HCT116 (cell line): ENCODE data around the gene UNC45A. TPM values are rescaled to one million over a fixed set of nuclear protein-coding genes. Genes with fewer than 3 reads are reported as not detected.

ENCODE experiments used
- ATAC-seq: fragments of 200-7000 bp; cut with Tn5 transposase; 2 replicates; pipeline ENCODE4 v1.9.1; 2020; ENCODE audit warnings: mild to moderate bottlenecking, moderate library complexity
- BruUV-seq: library from RNA; stranded (reverse); fragments of 400-500 nt; replicated peaks from 2 replicates; lab custom pipeline; 2021; lab: Mats Ljungman, UMichigan
- CTCF ChIA-PET: fragments of 300-600 bp; sonication (Branson Sonifier 250); formaldehyde crosslinking; loops from one replicate; lab custom pipeline; 2021; ENCODE audit warnings: antibody characterized with exemption; lab: Charles Lee
- POLR2A ChIA-PET: fragments of 300-600, 350-600 bp; sonication (Branson Sonifier 250); formaldehyde crosslinking; loops from one replicate; lab custom pipeline; 2021; ENCODE audit warnings: antibody characterized with exemption; lab: Charles Lee
- RAD21 ChIA-PET, 2 experiments: fragments of 300-600 bp; sonication (Branson Sonifier 250); formaldehyde crosslinking; loops; one replicate each; lab custom pipeline; 2023; ENCODE audit warnings: low total read pairs in 2 of 2; ENCODE audit not compliant: uncharacterized antibody in 2 of 2, unreplicated experiment in 2 of 2, low non-redundant PET in 1 of 2; lab: Charles Lee
- DNase-seq: peaks from one replicate; pipeline ENCODE4 v3.0.0-alpha.2; 2010; ENCODE audit warnings: low read depth, low spot score
- H2AFZ ChIP-seq: fragments of 200-600 bp; shearing (Covaris generic), sonication (generic); 2 replicates; pipeline ENCODE4 v1.6.1; 2017; ENCODE audit warnings: low read depth, mixed run types, mixed read lengths, antibody characterized with exemption, low read length; ENCODE audit not compliant: poor library complexity, severe bottlenecking
- H3K27ac ChIP-seq: 2 replicates; pipeline ENCODE4 v1.5.1; 2012; ENCODE audit warnings: low read depth, low read length
- H3K27me3 ChIP-seq: fragments of 200-600 bp; sonication (generic); 2 replicates; pipeline ENCODE4 v1.6.1; 2016; ENCODE audit warnings: mixed run types, low read length, mixed read lengths; ENCODE audit not compliant: insufficient read depth
- H3K36me3 ChIP-seq, 2 experiments: fragments of 200-500 bp in 1 of 2; fragments of 200-600 bp in 1 of 2; sonication (Bioruptor generic) in 1 of 2; sonication (generic) in 1 of 2; 2 replicates each; pipeline versions ENCODE4 v1.5.1 to v1.6.1; 2014 to 2016; ENCODE audit warnings: low read length in 2 of 2, inconsistent platforms in 1 of 2, mixed read lengths in 1 of 2, mixed run types in 1 of 2; ENCODE audit not compliant: insufficient read depth in 2 of 2, control insufficient read depth in 1 of 2
- H3K4me1 ChIP-seq, 2 experiments: fragments of 200-600 bp in 1 of 2; sonication (generic) in 1 of 2; 2 replicates each; pipeline versions ENCODE4 v1.5.1 to v1.6.1; 2012 to 2017; ENCODE audit warnings: low read length in 2 of 2, inconsistent platforms in 1 of 2, mild to moderate bottlenecking in 1 of 2, mixed read lengths in 1 of 2, mixed run types in 1 of 2, moderate library complexity in 1 of 2; ENCODE audit not compliant: insufficient read depth in 2 of 2, control insufficient read depth in 1 of 2
- H3K4me2 ChIP-seq: fragments of 200-600 bp; sonication (generic); 2 replicates; pipeline ENCODE4 v1.6.1; 2017; ENCODE audit warnings: mixed run types, low read length, mixed read lengths
- H3K4me3 ChIP-seq, 2 experiments: fragments of 200-600 bp in 1 of 2; sonication (generic) in 1 of 2; replicated peaks in 1 of 2; 2 replicates each; pipeline ENCODE4 v1.5.1; 2011 to 2016; ENCODE audit warnings: low read length in 2 of 2, control low read depth in 1 of 2, low read depth in 1 of 2, mild to moderate bottlenecking in 1 of 2, mixed read lengths in 1 of 2, mixed run types in 1 of 2
- H3K79me2 ChIP-seq: fragments of 200-600 bp; sonication (generic); 2 replicates; pipeline ENCODE4 v1.6.1; 2017; ENCODE audit warnings: mild to moderate bottlenecking, mixed run types, low read length, moderate library complexity, mixed read lengths; ENCODE audit not compliant: insufficient read depth
- H3K9ac ChIP-seq: fragments of 200-600 bp; sonication (generic); 2 replicates; pipeline ENCODE4 v1.6.1; 2016; ENCODE audit warnings: low read length, mixed read lengths
- H3K9me2 ChIP-seq: fragments of 200-600 bp; sonication (generic), shearing (Covaris generic); 2 replicates; pipeline ENCODE4 v1.6.1; 2017; ENCODE audit warnings: mixed run types, mild to moderate bottlenecking, moderate library complexity; ENCODE audit not compliant: insufficient read depth
- H3K9me3 ChIP-seq, 2 experiments: fragments of 200-500 bp in 1 of 2; fragments of 200-600 bp in 1 of 2; sonication (Bioruptor generic) in 1 of 2; sonication (generic) in 1 of 2; 2 replicates each; pipeline ENCODE4 v1.6.1; 2014 to 2017; ENCODE audit warnings: low read length in 2 of 2, mixed read lengths in 2 of 2, inconsistent platforms in 1 of 2, low read depth in 1 of 2, mild to moderate bottlenecking in 1 of 2, mixed run types in 1 of 2, moderate library complexity in 1 of 2; ENCODE audit not compliant: control insufficient read depth in 1 of 2, insufficient read depth in 1 of 2
- H4K20me1 ChIP-seq: fragments of 200-600 bp; sonication (generic), shearing (Covaris generic); 2 replicates; pipeline ENCODE4 v1.6.1; 2017; ENCODE audit warnings: mixed run types, mild to moderate bottlenecking, moderate library complexity; ENCODE audit not compliant: insufficient read depth
- CBX3 ChIP-seq: IDR thresholded peaks from 2 replicates; pipeline ENCODE4 v1.6.1; 2012; ENCODE audit warnings: low read depth
- CEBPB ChIP-seq: IDR thresholded peaks from 2 replicates; pipeline ENCODE4 v1.6.1; 2012; ENCODE audit warnings: low read depth
- CTCF ChIP-seq, 3 experiments: fragments of 200-600 bp in 1 of 3; sonication (generic) in 1 of 3; IDR thresholded peaks in 2 of 3; conservative IDR thresholded peaks in 1 of 3; 2 replicates each; pipeline ENCODE4 v1.5.1; 2012 to 2017; ENCODE audit warnings: low read depth in 2 of 3, low read length in 2 of 3, antibody characterized with exemption in 1 of 3, borderline replicate concordance in 1 of 3, control low read depth in 1 of 3, mild to moderate bottlenecking in 1 of 3, mixed read lengths in 1 of 3, mixed run types in 1 of 3, moderate library complexity in 1 of 3; ENCODE audit not compliant: insufficient read depth in 1 of 3
- EGR1 ChIP-seq: IDR thresholded peaks from 2 replicates; pipeline ENCODE4 v1.6.1; 2012; ENCODE audit warnings: low read depth
- ELF1 ChIP-seq: IDR thresholded peaks from 2 replicates; pipeline ENCODE4 v1.6.1; 2012; ENCODE audit warnings: low read depth, borderline replicate concordance
- EZH2 ChIP-seq: fragments of 200-600 bp; sonication (generic); IDR thresholded peaks from 2 replicates; pipeline ENCODE4 v1.6.1; 2017; ENCODE audit warnings: antibody characterized with exemption, mixed run types
- FOSL1 ChIP-seq: IDR thresholded peaks from 2 replicates; pipeline ENCODE4 v1.6.1; 2012; ENCODE audit warnings: low read depth
- JUND ChIP-seq: IDR thresholded peaks from 2 replicates; pipeline ENCODE4 v1.6.1; 2012
- MAX ChIP-seq: IDR thresholded peaks from 2 replicates; pipeline ENCODE4 v1.6.1; 2012
- POLR2A ChIP-seq: IDR thresholded peaks from 2 replicates; pipeline ENCODE4 v1.7.0; 2011; ENCODE audit warnings: borderline replicate concordance; ENCODE audit not compliant: insufficient read depth, insufficient read length; ENCODE audit errors: extremely low read depth
- POLR2AphosphoS5 ChIP-seq: IDR thresholded peaks from 2 replicates; pipeline ENCODE4 v1.6.1; 2011; ENCODE audit warnings: mild to moderate bottlenecking, low read depth, low read length, moderate library complexity
- RAD21 ChIP-seq: IDR thresholded peaks from 2 replicates; pipeline ENCODE4 v1.6.1; 2012; ENCODE audit warnings: low read depth, mild to moderate bottlenecking
- REST ChIP-seq: IDR thresholded peaks from 2 replicates; pipeline ENCODE4 v1.6.1; 2012; ENCODE audit warnings: low read depth
- SIN3A ChIP-seq: IDR thresholded peaks from 2 replicates; pipeline ENCODE4 v1.6.1; 2012; ENCODE audit warnings: low read depth
- SP1 ChIP-seq: IDR thresholded peaks from 2 replicates; pipeline ENCODE4 v1.6.1; 2012; ENCODE audit warnings: low read depth
- SRF ChIP-seq: IDR thresholded peaks from 2 replicates; pipeline ENCODE4 v1.6.1; 2012; ENCODE audit warnings: low read depth
- TCF7L2 ChIP-seq: IDR thresholded peaks from 2 replicates; pipeline ENCODE4 v1.7.0; 2011; ENCODE audit warnings: borderline replicate concordance, inconsistent platforms; ENCODE audit not compliant: insufficient read depth, insufficient read length; ENCODE audit errors: extremely low read depth
- ZBTB33 ChIP-seq: IDR thresholded peaks from 2 replicates; pipeline ENCODE4 v1.6.1; 2011; ENCODE audit warnings: mild to moderate bottlenecking, low read length, moderate library complexity; ENCODE audit not compliant: insufficient replicate concordance; ENCODE audit errors: extremely low read depth
- ZFX ChIP-seq: fragments of 450-650 bp; IDR thresholded peaks from 2 replicates; pipeline ENCODE4 v1.6.1; 2017
- ZNF274 ChIP-seq: fragments of 200-500 bp; sonication (Bioruptor generic); IDR thresholded peaks from 2 replicates; pipeline ENCODE4 v1.6.1; 2014; ENCODE audit warnings: mild to moderate bottlenecking, low read depth, low read length, inconsistent platforms
- intact Hi-C: fragments of 100-400 bp; cut with micrococcal nuclease; formaldehyde crosslinking; loops from 2 replicates; pipeline ENCODE4 v1.10.0; 2022
- total RNA-seq: library from RNA; stranded (reverse); gene quantifications from one replicate; pipeline ENCODE4 v1.2.1, GENCODE V29; 2021; ENCODE audit not compliant: unreplicated experiment

Gene UNC45A
- total RNA-seq, 1 experiment from 2014 or later: 95.4 TPM

GRCh38 chr15:90946538-90946937 lies 11.5 kb downstream of the UNC45A start:
- CTCF ChIA-PET: no interaction called here
- ATAC-seq (no peak), DNase-seq (no peak)
- RAD21 ChIA-PET: no interaction called here
- no peak overlapping the region for H3K27ac ChIP-seq
- POLR2A ChIA-PET: no interaction called here
- BruUV-seq: no TSS peak
- no peaks in the 10 kb centered on the region for H4K20me1 ChIP-seq
- H3K27me3 ChIP-seq: no peaks in the 10 kb centered on the region
- no peak overlapping the region for H3K9ac ChIP-seq
- TF ChIP-seq CTCF (IDR thresholded peaks at IDR 0.05 in 2 of 3, conservative IDR thresholded peaks at IDR 0.05 in 1 of 3; ENCODE audit: borderline replicate concordance in 1 of 3, insufficient read depth in 1 of 3, low read depth in 2 of 3, low read length in 2 of 3) (no peak), POLR2AphosphoS5 (no peak), CBX3 (no peak), ELF1 (no peak), ZBTB33 (no peak), RAD21 (no peak), SP1 (no peak), REST (no peak), SRF (no peak), FOSL1 (no peak), ZFX (no peak), ZNF274 (no peak), POLR2A (no peak), JUND (no peak), MAX (no peak), SIN3A (no peak), CEBPB (no peak), EZH2 (no peak), TCF7L2 (no peak), EGR1 (no peak)
- no peak overlapping the region for H2AFZ ChIP-seq
- H3K9me3 ChIP-seq: no peaks in the 10 kb centered on the region
- no peak overlapping the region for H3K4me2 ChIP-seq
- H3K4me1 ChIP-seq: peaks cover 0 to 8% of the 10 kb centered on the region in 2 experiments; a peak in 2 of 4 replicates
- intact Hi-C loops: no loop called here
- peaks cover 35 to 41% of the 10 kb centered on the region in 2 experiments; a peak in 3 of 4 replicates for H3K36me3 ChIP-seq
- H3K9me2 ChIP-seq: no peaks in the 10 kb centered on the region
- H3K79me2 ChIP-seq: no peaks in the 10 kb centered on the region
- H3K4me3 ChIP-seq: no peak overlapping the region
